ENCODE data around the gene HCRT. TPM values are rescaled to one million over a fixed set of nuclear protein-coding genes. Genes with fewer than 3 reads are reported as not detected.
"Not testable (repeated sequence)": the region's sequence is repeated elsewhere in the genome, so short reads cannot be mapped to it uniquely, and the experiment has no call there.

HCRT gene
- total and polyA plus RNA-seq, 2 of the 4 experiments (the other 2 are of a cell fraction), result not detected

GRCh38 chr17:42187833-42188232, 2.6 kb upstream of the HCRT start:
- Histone ChIP-seq H3K79me1 (ENCODE audit: low read depth in 1 of 2, low read length in 2 of 2) (no peaks in the 10 kb centered on the region), H3K9ac (ENCODE audit: low read depth, low read length) (no peak overlapping the region), H2BK120ac (ENCODE audit: low read depth, low read length) (no peak overlapping the region), H2BK5ac (ENCODE audit: low read depth, low read length, poor library complexity, severe bottlenecking) (no peak overlapping the region), H4K20me1 (ENCODE audit: insufficient read depth, low read length) (no peaks in the 10 kb centered on the region), H3K4me1 (ENCODE audit: control insufficient read depth, insufficient read depth, low read length) (peaks cover 7% of the 10 kb centered on the region), H4K5ac (ENCODE audit: low read depth, low read length) (no peak overlapping the region), H2BK15ac (ENCODE audit: low read depth, low read length) (no peak overlapping the region), H3K9me1 (ENCODE audit: insufficient read depth, low read length) (0 out of 2 replicates have a peak, but pooled peaks cover 3% of the 10 kb centered on the region), H3K27ac (ENCODE audit: insufficient read depth, low read length) (no peak overlapping the region), H2AFZ (replicated peaks; ENCODE audit: low read length, poor library complexity) (no peak overlapping the region), H3K4me2 (ENCODE audit: low read depth, low read length) (no peak overlapping the region), H3K36me3 (ENCODE audit: control insufficient read depth, insufficient read depth, low read length) (no peaks in the 10 kb centered on the region), H2BK20ac (ENCODE audit: low read depth, low read length) (no peak overlapping the region), H3K14ac (replicated peaks; ENCODE audit: low read depth, low read length) (no peak overlapping the region), H3K27me3 (ENCODE audit: control insufficient read depth, insufficient read depth, low read length) (no peaks in the 10 kb centered on the region; the same call in 1 of the 2 replicates), H3K18ac (ENCODE audit: low read depth, low read length) (no peak overlapping the region), H4K91ac (ENCODE audit: insufficient read depth, low read depth, low read length) (no peak overlapping the region), H2AK9ac (replicated peaks; ENCODE audit: low read depth, low read length, poor library complexity) (no peak overlapping the region), H2AK5ac (ENCODE audit: low read depth, low read length) (no peak overlapping the region), H3K56ac (ENCODE audit: extremely low read depth, insufficient read depth, low read length) (no peak overlapping the region), H3K9me3 (ENCODE audit: control insufficient read depth, insufficient read depth, low read length) (no peaks in the 10 kb centered on the region), H3K4ac (ENCODE audit: low read depth, low read length) (no peak overlapping the region), H3K4me3 (ENCODE audit: insufficient read depth, low read depth, low read length) (no peak overlapping the region), H3K23ac (ENCODE audit: low read depth, low read length) (no peak overlapping the region), H4K8ac (ENCODE audit: low read depth in 2 of 2, low read length in 2 of 2) (no peak overlapping the region)
- WGBS, 2 experiments (ENCODE audit: extremely low coverage in 2 of 2, insufficient read length in 1 of 2), result 43% methylated on average over 1 of the region's 2 CpGs; no CpG with 5 or more reads in 1 of the 2 experiments
- in situ Hi-C loops (cut with MboI; ENCODE audit: low sequenced_read_pairs) (no loop called here), intact Hi-C loops (cut with micrococcal nuclease) (no loop called here), dilution Hi-C loops (cut with HindIII; ENCODE audit: low sequenced_read_pairs, unreplicated experiment) (no loop called here)
- TF ChIP-seq RAD21 (IDR thresholded peaks at IDR 0.05; ENCODE audit: low read length) (no peak), RCOR1 (IDR thresholded peaks at IDR 0.05; ENCODE audit: insufficient replicate concordance, low read length) (no peak), BHLHE40 (IDR thresholded peaks at IDR 0.05; ENCODE audit: low read depth, low read length) (no peak), SMC3 (IDR thresholded peaks at IDR 0.05; ENCODE audit: low read depth, low read length) (no peak), POLR2A (IDR thresholded peaks at IDR 0.05; ENCODE audit: low read depth, low read length) (no peak), RFX5 (IDR thresholded peaks at IDR 0.05; ENCODE audit: low read depth, low read length) (no peak), CEBPB (IDR thresholded peaks at IDR 0.05; ENCODE audit: low read depth, low read length) (no peak), MAZ (IDR thresholded peaks at IDR 0.05; ENCODE audit: borderline replicate concordance, low read depth, low read length) (no peak)
- ChIA-PET CTCF (no interaction called here), POLR2A (ENCODE audit: unreplicated experiment) (interaction anchor here (0.6 kb wide), 1 partner anchor 161 kb away, joined by 3 read pairs; no protein-coding TSS in a partner anchor)
- no TSS peak for BruUV-seq (replicated peaks)
- DNase-seq (no peak), ATAC-seq (ENCODE audit: low read depth) (no peak)

GRCh38 chr17:42186191-42186590, 939 bp upstream of the HCRT start:
- H4K91ac ChIP-seq (ENCODE audit: insufficient read depth, low read depth, low read length); H2BK120ac ChIP-seq (ENCODE audit: low read depth, low read length); H4K8ac ChIP-seq (ENCODE audit: low read depth in 2 of 2, low read length in 2 of 2); H3K4me3 ChIP-seq (ENCODE audit: insufficient read depth, low read depth, low read length); H2BK15ac ChIP-seq (ENCODE audit: low read depth, low read length); H3K23ac ChIP-seq (ENCODE audit: low read depth, low read length); H3K4me1 ChIP-seq (ENCODE audit: control insufficient read depth, insufficient read depth, low read length); H3K27ac ChIP-seq (ENCODE audit: insufficient read depth, low read length); H3K9ac ChIP-seq (ENCODE audit: low read depth, low read length); ATAC-seq (ENCODE audit: low read depth); H3K27me3 ChIP-seq (ENCODE audit: control insufficient read depth, insufficient read depth, low read length); H3K9me3 ChIP-seq (ENCODE audit: control insufficient read depth, insufficient read depth, low read length); BruUV-seq (replicated peaks); POLR2A ChIA-PET (ENCODE audit: unreplicated experiment); H3K14ac ChIP-seq (replicated peaks; ENCODE audit: low read depth, low read length); H3K56ac ChIP-seq (ENCODE audit: extremely low read depth, insufficient read depth, low read length); in situ Hi-C loops (cut with MboI; ENCODE audit: low sequenced_read_pairs); H4K20me1 ChIP-seq (ENCODE audit: insufficient read depth, low read length); H3K4ac ChIP-seq (ENCODE audit: low read depth, low read length); H2BK20ac ChIP-seq (ENCODE audit: low read depth, low read length); H3K79me1 ChIP-seq (ENCODE audit: low read depth in 1 of 2, low read length in 2 of 2); H3K36me3 ChIP-seq (ENCODE audit: control insufficient read depth, insufficient read depth, low read length); H2AK5ac ChIP-seq (ENCODE audit: low read depth, low read length); intact Hi-C loops (cut with micrococcal nuclease); H3K4me2 ChIP-seq (ENCODE audit: low read depth, low read length); H2AK9ac ChIP-seq (replicated peaks; ENCODE audit: low read depth, low read length, poor library complexity); H2AFZ ChIP-seq (replicated peaks; ENCODE audit: low read length, poor library complexity); dilution Hi-C loops (cut with HindIII; ENCODE audit: low sequenced_read_pairs, unreplicated experiment); H2BK5ac ChIP-seq (ENCODE audit: low read depth, low read length, poor library complexity, severe bottlenecking); DNase-seq; H3K18ac ChIP-seq (ENCODE audit: low read depth, low read length); H3K9me1 ChIP-seq (ENCODE audit: insufficient read depth, low read length); H4K5ac ChIP-seq (ENCODE audit: low read depth, low read length); CTCF ChIA-PET: not testable (repeated sequence)
- 90% methylated on average over 2 of the region's 5 CpGs; no CpG with 5 or more reads in 1 of the 2 experiments for WGBS, 2 experiments (ENCODE audit: extremely low coverage in 2 of 2, insufficient read length in 1 of 2)

All from IMR-90 (cell line).